DND-41 (cell line): Measurements from ENCODE around the gene RCAN2.

Source experiments
- ATAC-seq: fragments of 200-7000 bp; cut with Tn5 transposase; 3 replicates; pipeline ENCODE4 v1.9.1; 2021; ENCODE audit warnings: low read depth; ENCODE audit not compliant: insufficient read depth
- DNase-seq: peaks from one replicate; pipeline ENCODE4 v3.0.0-alpha.2; 2020
- H2AFZ ChIP-seq: 2 replicates; pipeline ENCODE4 v1.6.0; 2012; ENCODE audit warnings: low read depth, low read length
- H3K27ac ChIP-seq: 2 replicates; pipeline ENCODE4 v1.5.1; 2012; ENCODE audit warnings: low read length, inconsistent platforms
- H3K27me3 ChIP-seq: fragments of 200-600 bp; sonication (generic); 2 replicates; pipeline ENCODE4 v1.6.0; 2012; ENCODE audit warnings: low read length, mild to moderate bottlenecking, inconsistent platforms; ENCODE audit not compliant: insufficient read depth, poor library complexity
- H3K36me3 ChIP-seq: 2 replicates; pipeline ENCODE4 v1.5.1; 2012; ENCODE audit warnings: low read length, inconsistent platforms; ENCODE audit not compliant: insufficient read depth
- H3K4me1 ChIP-seq: 2 replicates; pipeline ENCODE4 v1.5.1; 2012; ENCODE audit warnings: mild to moderate bottlenecking, low read length; ENCODE audit not compliant: insufficient read depth
- H3K4me2 ChIP-seq: 2 replicates; pipeline ENCODE4 v1.6.0; 2012; ENCODE audit warnings: mild to moderate bottlenecking, moderate library complexity, low read length, inconsistent platforms; ENCODE audit not compliant: insufficient read depth
- H3K4me3 ChIP-seq, 2 experiments: fragments of 200-600 bp in 1 of 2; shearing (Covaris generic) in 1 of 2; 2 replicates each; pipeline ENCODE4 v1.5.1; 2012 to 2016; ENCODE audit warnings: inconsistent platforms in 2 of 2, low read length in 2 of 2, mild to moderate bottlenecking in 2 of 2, low read depth in 1 of 2, moderate library complexity in 1 of 2
- H3K79me2 ChIP-seq: 2 replicates; pipeline ENCODE4 v1.6.0; 2012; ENCODE audit warnings: low read length, inconsistent platforms; ENCODE audit not compliant: insufficient read depth
- H3K9ac ChIP-seq: 2 replicates; pipeline ENCODE4 v1.6.0; 2012; ENCODE audit warnings: low read depth, mild to moderate bottlenecking, inconsistent platforms, low read length, moderate library complexity
- H3K9me3 ChIP-seq: 2 replicates; pipeline ENCODE4 v1.5.1; 2012; ENCODE audit warnings: low read length, moderate library complexity, mild to moderate bottlenecking, inconsistent platforms; ENCODE audit not compliant: insufficient read depth, severe bottlenecking
- H4K20me1 ChIP-seq: 2 replicates; pipeline ENCODE4 v1.6.0; 2012; ENCODE audit warnings: low read length; ENCODE audit not compliant: insufficient read depth
- EZH2 ChIP-seq: IDR thresholded peaks from 3 replicates; pipeline ENCODE4 v1.6.1; 2012; ENCODE audit warnings: borderline replicate concordance, low read depth, mild to moderate bottlenecking, moderate library complexity, low read length, inconsistent platforms; ENCODE audit not compliant: severe bottlenecking
- TF ChIP-seq, protein P1 (sequence below): IDR thresholded peaks from 2 replicates; pipeline ENCODE4 v1.5.1; 2012; ENCODE audit warnings: borderline replicate concordance, low read length, moderate library complexity, mild to moderate bottlenecking; ENCODE audit not compliant: poor library complexity, severe bottlenecking; ENCODE audit errors: extremely low read depth

Gene RCAN2

DNA sequence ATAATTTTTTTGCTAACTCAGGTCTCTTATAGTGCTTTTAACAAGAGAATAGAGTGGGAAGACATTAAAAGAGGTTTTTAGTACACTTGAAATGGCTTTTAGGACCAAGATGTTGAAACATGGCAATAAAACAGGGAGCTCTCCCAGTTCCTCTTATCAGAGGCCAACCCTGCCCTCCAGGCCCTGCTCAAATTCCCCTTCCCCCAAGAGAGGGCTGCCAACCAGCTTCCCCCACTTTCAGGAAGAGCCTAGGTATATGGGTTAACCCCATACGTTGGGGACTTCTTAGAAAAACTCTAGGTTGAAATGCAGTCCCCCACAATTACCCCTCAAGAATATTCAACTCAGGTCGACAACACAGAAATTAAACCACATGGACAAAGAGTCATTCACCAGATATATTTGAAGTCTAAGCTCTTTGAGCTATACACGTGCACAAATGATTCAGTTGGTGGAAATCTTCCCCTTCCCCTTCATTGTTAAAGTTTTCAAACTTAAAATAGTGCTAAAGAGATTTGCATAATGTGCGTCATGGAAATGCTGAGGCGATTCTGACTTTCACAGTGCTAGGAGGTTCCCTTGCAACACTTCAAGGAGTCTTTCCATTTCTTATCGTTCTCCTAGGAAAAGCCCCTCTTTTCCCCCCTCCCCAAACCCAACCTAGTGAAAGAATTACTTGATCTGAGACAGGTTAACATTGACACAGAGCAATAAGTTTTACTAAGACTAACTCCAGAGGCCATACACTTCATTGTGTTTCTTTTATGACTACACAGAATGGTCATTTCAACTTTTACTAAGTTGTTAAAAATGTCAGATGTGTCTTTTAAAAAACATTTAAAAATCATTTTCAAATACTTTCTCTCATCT, 270.7 kb downstream of the RCAN2 start:
- Histone ChIP-seq H3K27me3 (peaks cover 18% of the 10 kb centered on the region), H3K4me3 (no peak overlapping the region), H2AFZ (no peak overlapping the region), H3K9ac (no peak overlapping the region), H3K27ac (no peak overlapping the region), H3K9me3 (no peaks in the 10 kb centered on the region), H3K79me2 (no peaks in the 10 kb centered on the region), H3K4me2 (no peak overlapping the region), H3K36me3 (no peaks in the 10 kb centered on the region), H3K4me1 (no peaks in the 10 kb centered on the region), H4K20me1 (no peaks in the 10 kb centered on the region)
- ATAC-seq (no peak), DNase-seq (no peak)
- no peak for TF ChIP-seq EZH2
- TF ChIP-seq, protein P1, sequence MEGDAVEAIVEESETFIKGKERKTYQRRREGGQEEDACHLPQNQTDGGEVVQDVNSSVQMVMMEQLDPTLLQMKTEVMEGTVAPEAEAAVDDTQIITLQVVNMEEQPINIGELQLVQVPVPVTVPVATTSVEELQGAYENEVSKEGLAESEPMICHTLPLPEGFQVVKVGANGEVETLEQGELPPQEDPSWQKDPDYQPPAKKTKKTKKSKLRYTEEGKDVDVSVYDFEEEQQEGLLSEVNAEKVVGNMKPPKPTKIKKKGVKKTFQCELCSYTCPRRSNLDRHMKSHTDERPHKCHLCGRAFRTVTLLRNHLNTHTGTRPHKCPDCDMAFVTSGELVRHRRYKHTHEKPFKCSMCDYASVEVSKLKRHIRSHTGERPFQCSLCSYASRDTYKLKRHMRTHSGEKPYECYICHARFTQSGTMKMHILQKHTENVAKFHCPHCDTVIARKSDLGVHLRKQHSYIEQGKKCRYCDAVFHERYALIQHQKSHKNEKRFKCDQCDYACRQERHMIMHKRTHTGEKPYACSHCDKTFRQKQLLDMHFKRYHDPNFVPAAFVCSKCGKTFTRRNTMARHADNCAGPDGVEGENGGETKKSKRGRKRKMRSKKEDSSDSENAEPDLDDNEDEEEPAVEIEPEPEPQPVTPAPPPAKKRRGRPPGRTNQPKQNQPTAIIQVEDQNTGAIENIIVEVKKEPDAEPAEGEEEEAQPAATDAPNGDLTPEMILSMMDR = no peak

GRCh38 chr6:46219661-46220060, 271.6 kb downstream of the RCAN2 start:
- H2AFZ ChIP-seq = no peak overlapping the region
- TF ChIP-seq EZH2 = no peak
- TF ChIP-seq, protein P1 = no peak
- no peak for ATAC-seq

GRCh38 chr6:46218457-46218856, 272.8 kb downstream of the RCAN2 start:
- Histone ChIP-seq H3K36me3 (no peaks in the 10 kb centered on the region), H3K9ac (no peak overlapping the region), H3K79me2 (no peaks in the 10 kb centered on the region), H4K20me1 (no peaks in the 10 kb centered on the region), H3K27me3 (peaks cover 18% of the 10 kb centered on the region), H3K9me3 (no peaks in the 10 kb centered on the region), H2AFZ (no peak overlapping the region), H3K4me1 (no peaks in the 10 kb centered on the region), H3K27ac (no peak overlapping the region), H3K4me2 (no peak overlapping the region), H3K4me3 (no peak overlapping the region)
- TF ChIP-seq, protein P1 = no peak
- TF ChIP-seq EZH2 = no peak
- ATAC-seq = no peak
- DNase-seq = no peak

More at GRCh38 chr6:46219661-46220060, 271.6 kb downstream of the RCAN2 start:
- Histone ChIP-seq H3K79me2 (no peaks in the 10 kb centered on the region), H3K9me3 (no peaks in the 10 kb centered on the region), H3K36me3 (no peaks in the 10 kb centered on the region), H4K20me1 (no peaks in the 10 kb centered on the region), H3K4me1 (no peaks in the 10 kb centered on the region), H3K4me3 (no peak overlapping the region), H3K27me3 (peaks cover 18% of the 10 kb centered on the region), H3K9ac (no peak overlapping the region), H3K4me2 (no peak overlapping the region), H3K27ac (no peak overlapping the region)
- no peak for DNase-seq
